ENCODE measurements around the gene KCNAB1.

DNA sequence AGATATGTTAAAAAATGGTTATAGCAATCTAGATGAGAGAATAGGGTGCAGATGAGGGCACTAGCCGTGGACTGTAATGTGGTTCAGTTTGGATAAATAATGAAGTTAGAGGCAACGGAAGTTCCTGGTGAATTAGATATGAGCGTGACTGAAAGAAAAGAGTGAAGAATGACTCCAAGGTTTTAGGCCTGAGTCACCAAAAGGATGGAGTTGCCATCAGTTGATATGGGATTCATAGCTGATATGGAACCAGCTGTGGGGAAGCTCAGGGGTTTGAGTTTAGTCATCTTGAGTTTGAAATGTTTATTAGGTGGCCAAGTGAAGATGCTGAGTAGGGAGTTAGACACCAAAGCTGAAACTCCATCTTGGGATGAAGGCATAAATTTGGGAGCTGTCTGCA lies 368.4 kb downstream of the KCNAB1 start:
- TF ChIP-seq, protein P1, sequence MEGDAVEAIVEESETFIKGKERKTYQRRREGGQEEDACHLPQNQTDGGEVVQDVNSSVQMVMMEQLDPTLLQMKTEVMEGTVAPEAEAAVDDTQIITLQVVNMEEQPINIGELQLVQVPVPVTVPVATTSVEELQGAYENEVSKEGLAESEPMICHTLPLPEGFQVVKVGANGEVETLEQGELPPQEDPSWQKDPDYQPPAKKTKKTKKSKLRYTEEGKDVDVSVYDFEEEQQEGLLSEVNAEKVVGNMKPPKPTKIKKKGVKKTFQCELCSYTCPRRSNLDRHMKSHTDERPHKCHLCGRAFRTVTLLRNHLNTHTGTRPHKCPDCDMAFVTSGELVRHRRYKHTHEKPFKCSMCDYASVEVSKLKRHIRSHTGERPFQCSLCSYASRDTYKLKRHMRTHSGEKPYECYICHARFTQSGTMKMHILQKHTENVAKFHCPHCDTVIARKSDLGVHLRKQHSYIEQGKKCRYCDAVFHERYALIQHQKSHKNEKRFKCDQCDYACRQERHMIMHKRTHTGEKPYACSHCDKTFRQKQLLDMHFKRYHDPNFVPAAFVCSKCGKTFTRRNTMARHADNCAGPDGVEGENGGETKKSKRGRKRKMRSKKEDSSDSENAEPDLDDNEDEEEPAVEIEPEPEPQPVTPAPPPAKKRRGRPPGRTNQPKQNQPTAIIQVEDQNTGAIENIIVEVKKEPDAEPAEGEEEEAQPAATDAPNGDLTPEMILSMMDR (IDR thresholded peaks at IDR 0.05; ENCODE audit: low read length), result no peak
- TF ChIP-seq EZH2 (IDR thresholded peaks at IDR 0.05; ENCODE audit: borderline replicate concordance, low read length), result no peak
